Measurements from ENCODE around the gene CAMK4.

Gene CAMK4

GRCh38 chr5:111238431-111239225 lies 14.4 kb downstream of the CAMK4 start:
- in situ Hi-C loops (cut with HindIII; ENCODE audit: low sequenced_read_pairs), result no loop called here
- no peak for TF ChIP-seq CTCF (IDR thresholded peaks at IDR 0.05; ENCODE audit: low read depth, low read length)
- DNase-seq (ENCODE audit: low read depth, low spot score), result no peak
- no peak overlapping the region for H3K4me3 ChIP-seq (ENCODE audit: low read depth, low read length)

GRCh38 chr5:111241696-111242095 lies 17.5 kb downstream of the CAMK4 start:
- DNase-seq (ENCODE audit: low read depth, low spot score), result no peak
- H3K4me3 ChIP-seq (ENCODE audit: low read depth, low read length), result no peak overlapping the region
- in situ Hi-C loops (cut with HindIII; ENCODE audit: low sequenced_read_pairs), result no loop called here
- TF ChIP-seq CTCF (IDR thresholded peaks at IDR 0.05; ENCODE audit: low read depth, low read length), result no peak

GRCh38 chr5:111242606-111243005 lies 18.4 kb downstream of the CAMK4 start:
- no peak overlapping the region for H3K4me3 ChIP-seq (ENCODE audit: low read depth, low read length)
- no peak for TF ChIP-seq CTCF (IDR thresholded peaks at IDR 0.05; ENCODE audit: low read depth, low read length)
- in situ Hi-C loops (cut with HindIII; ENCODE audit: low sequenced_read_pairs), result no loop called here
- no peak for DNase-seq (ENCODE audit: low read depth, low spot score)

- in situ Hi-C loops (cut with HindIII; ENCODE audit: low sequenced_read_pairs), result no loop called here
- TF ChIP-seq CTCF (IDR thresholded peaks at IDR 0.05; ENCODE audit: low read depth, low read length), result no peak
- DNase-seq (ENCODE audit: low read depth, low spot score), result no peak
- no peak overlapping the region for H3K4me3 ChIP-seq (ENCODE audit: low read depth, low read length)
Observed at GRCh38 chr5:111243318-111243717, 19.1 kb downstream of the CAMK4 start.

- no peak for DNase-seq (ENCODE audit: low read depth, low spot score)
Observed at GRCh38 chr5:111245654-111246053, 21.5 kb downstream of the CAMK4 start.

GRCh38 chr5:111246459-111246858 lies 22.3 kb downstream of the CAMK4 start:
- no peak overlapping the region for H3K4me3 ChIP-seq (ENCODE audit: low read depth, low read length)
- in situ Hi-C loops (cut with HindIII; ENCODE audit: low sequenced_read_pairs), result no loop called here
- DNase-seq (ENCODE audit: low read depth, low spot score), result no peak
- no peak for TF ChIP-seq CTCF (IDR thresholded peaks at IDR 0.05; ENCODE audit: low read depth, low read length)

More at GRCh38 chr5:111245654-111246053, 21.5 kb downstream of the CAMK4 start:
- H3K4me3 ChIP-seq (ENCODE audit: low read depth, low read length), result no peak overlapping the region
- no peak for TF ChIP-seq CTCF (IDR thresholded peaks at IDR 0.05; ENCODE audit: low read depth, low read length)
- in situ Hi-C loops (cut with HindIII; ENCODE audit: low sequenced_read_pairs), result no loop called here
